ENCODE data around the gene FOXO3. TPM values are rescaled to one million over a fixed set of nuclear protein-coding genes. Genes with fewer than 3 reads are reported as not detected.

The FOXO3 gene
- polyA plus RNA-seq, 1 of the 3 experiments (the other 2 are of a cell fraction): 8.1 TPM

DNA sequence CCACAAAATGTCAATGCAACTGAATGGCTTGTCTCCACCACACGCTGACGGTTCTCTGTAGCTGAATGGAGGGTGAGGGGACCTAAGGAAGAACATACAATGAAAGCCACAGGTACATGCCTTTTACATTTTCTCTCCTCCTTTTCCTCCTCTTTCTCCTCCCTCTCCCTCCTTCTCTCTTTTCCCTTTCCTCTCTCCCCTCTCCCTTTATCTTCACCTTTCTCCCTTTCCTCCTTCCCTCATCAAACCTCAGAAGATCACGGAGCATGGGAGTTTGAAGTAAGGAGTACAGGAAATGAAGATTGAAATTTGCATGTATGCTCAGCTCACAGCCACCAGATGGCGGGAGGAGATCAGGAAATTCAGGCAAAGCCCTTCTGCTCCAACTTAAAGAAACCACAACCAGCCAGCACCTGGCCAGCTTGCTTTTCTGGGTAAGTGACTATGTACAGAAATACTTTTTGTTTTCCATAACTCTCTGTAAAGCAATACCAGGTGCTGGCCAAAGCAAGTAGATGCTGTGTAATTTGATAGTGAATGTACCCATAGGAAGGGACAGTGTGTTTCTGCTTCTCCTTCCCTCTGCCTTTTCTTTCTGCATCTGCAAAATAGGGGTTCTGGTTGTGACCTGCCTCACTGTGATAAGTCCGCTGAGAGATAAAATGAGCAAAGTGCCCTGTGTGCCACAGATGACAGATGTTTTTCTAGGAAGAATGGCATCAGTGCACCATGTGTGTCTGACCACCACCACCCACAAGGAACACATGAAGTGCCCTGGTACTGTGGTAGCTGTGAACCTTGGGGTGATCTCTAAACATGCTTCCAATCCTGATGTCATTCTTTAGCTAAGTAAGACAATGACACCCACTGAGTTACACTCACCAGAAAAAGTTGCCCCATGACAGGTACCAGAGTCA, 18.6 kb upstream of the FOXO3 start (continued):
- TF ChIP-seq, protein P1, sequence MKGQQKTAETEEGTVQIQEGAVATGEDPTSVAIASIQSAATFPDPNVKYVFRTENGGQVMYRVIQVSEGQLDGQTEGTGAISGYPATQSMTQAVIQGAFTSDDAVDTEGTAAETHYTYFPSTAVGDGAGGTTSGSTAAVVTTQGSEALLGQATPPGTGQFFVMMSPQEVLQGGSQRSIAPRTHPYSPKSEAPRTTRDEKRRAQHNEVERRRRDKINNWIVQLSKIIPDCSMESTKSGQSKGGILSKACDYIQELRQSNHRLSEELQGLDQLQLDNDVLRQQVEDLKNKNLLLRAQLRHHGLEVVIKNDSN (IDR thresholded peaks at IDR 0.05; ENCODE audit: borderline replicate concordance, low read depth): no peak
- TF ChIP-seq GABPA (IDR thresholded peaks at IDR 0.05; ENCODE audit: low read depth): no peak
- TF ChIP-seq SMC3 (IDR thresholded peaks at IDR 0.05; ENCODE audit: low read depth, low read length): peak; percentile 99
- TF ChIP-seq MXI1 (IDR thresholded peaks at IDR 0.05; ENCODE audit: low read depth, low read length): peak; percentile 49; the same call in 1 of the 2 replicates
- no peak for TF ChIP-seq POLR2AphosphoS5 (IDR thresholded peaks at IDR 0.05; ENCODE audit: low read depth, low read length)
- TF ChIP-seq, protein P2, sequence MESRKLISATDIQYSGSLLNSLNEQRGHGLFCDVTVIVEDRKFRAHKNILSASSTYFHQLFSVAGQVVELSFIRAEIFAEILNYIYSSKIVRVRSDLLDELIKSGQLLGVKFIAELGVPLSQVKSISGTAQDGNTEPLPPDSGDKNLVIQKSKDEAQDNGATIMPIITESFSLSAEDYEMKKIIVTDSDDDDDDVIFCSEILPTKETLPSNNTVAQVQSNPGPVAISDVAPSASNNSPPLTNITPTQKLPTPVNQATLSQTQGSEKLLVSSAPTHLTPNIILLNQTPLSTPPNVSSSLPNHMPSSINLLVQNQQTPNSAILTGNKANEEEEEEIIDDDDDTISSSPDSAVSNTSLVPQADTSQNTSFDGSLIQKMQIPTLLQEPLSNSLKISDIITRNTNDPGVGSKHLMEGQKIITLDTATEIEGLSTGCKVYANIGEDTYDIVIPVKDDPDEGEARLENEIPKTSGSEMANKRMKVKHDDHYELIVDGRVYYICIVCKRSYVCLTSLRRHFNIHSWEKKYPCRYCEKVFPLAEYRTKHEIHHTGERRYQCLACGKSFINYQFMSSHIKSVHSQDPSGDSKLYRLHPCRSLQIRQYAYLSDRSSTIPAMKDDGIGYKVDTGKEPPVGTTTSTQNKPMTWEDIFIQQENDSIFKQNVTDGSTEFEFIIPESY (IDR thresholded peaks at IDR 0.05; ENCODE audit: borderline replicate concordance, low read depth): no peak
- TF ChIP-seq MEF2A (IDR thresholded peaks at IDR 0.05; ENCODE audit: borderline replicate concordance, low read depth): no peak
- TF ChIP-seq, protein P3, sequence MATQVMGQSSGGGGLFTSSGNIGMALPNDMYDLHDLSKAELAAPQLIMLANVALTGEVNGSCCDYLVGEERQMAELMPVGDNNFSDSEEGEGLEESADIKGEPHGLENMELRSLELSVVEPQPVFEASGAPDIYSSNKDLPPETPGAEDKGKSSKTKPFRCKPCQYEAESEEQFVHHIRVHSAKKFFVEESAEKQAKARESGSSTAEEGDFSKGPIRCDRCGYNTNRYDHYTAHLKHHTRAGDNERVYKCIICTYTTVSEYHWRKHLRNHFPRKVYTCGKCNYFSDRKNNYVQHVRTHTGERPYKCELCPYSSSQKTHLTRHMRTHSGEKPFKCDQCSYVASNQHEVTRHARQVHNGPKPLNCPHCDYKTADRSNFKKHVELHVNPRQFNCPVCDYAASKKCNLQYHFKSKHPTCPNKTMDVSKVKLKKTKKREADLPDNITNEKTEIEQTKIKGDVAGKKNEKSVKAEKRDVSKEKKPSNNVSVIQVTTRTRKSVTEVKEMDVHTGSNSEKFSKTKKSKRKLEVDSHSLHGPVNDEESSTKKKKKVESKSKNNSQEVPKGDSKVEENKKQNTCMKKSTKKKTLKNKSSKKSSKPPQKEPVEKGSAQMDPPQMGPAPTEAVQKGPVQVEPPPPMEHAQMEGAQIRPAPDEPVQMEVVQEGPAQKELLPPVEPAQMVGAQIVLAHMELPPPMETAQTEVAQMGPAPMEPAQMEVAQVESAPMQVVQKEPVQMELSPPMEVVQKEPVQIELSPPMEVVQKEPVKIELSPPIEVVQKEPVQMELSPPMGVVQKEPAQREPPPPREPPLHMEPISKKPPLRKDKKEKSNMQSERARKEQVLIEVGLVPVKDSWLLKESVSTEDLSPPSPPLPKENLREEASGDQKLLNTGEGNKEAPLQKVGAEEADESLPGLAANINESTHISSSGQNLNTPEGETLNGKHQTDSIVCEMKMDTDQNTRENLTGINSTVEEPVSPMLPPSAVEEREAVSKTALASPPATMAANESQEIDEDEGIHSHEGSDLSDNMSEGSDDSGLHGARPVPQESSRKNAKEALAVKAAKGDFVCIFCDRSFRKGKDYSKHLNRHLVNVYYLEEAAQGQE (IDR thresholded peaks at IDR 0.05; ENCODE audit: low read depth, low read length): no peak
- no peak for TF ChIP-seq YY1 (IDR thresholded peaks at IDR 0.05; ENCODE audit: low read depth)
- TF ChIP-seq NRF1 (IDR thresholded peaks at IDR 0.05; ENCODE audit: low read depth, low read length): 0 out of 2 replicates have a peak, but pooled peaks have one; percentile 7
- no peak for TF ChIP-seq ELF1 (IDR thresholded peaks at IDR 0.05)
- 0 out of 2 replicates have a peak, but pooled peaks have one; percentile 9 for TF ChIP-seq RFX5 (IDR thresholded peaks at IDR 0.05; ENCODE audit: low read length)
- no peak for TF ChIP-seq NFIC (IDR thresholded peaks at IDR 0.05; ENCODE audit: borderline replicate concordance)
- no peak for TF ChIP-seq TCF12 (IDR thresholded peaks at IDR 0.05)
- no peak for TF ChIP-seq FOXM1 (IDR thresholded peaks at IDR 0.05; ENCODE audit: low read depth)

Measured in SK-N-SH (cell line).